Measurements from ENCODE around the gene HDAC8.

The HDAC8 gene

GRCh38 chrX:72313707-72314641 is 258.7 kb downstream of the HDAC8 start:
- no peak for DNase-seq

GRCh38 chrX:72312311-72312940 is 260.2 kb downstream of the HDAC8 start:
- DNase-seq: no peak

- no peak for DNase-seq
Measured at GRCh38 chrX:72309297-72310071, 263.2 kb downstream of the HDAC8 start.

- peak; percentile 31 for DNase-seq
Measured at GRCh38 chrX:72308566-72309296, 263.9 kb downstream of the HDAC8 start.

GRCh38 chrX:72308209-72308565 is 264.5 kb downstream of the HDAC8 start:
- no peak for DNase-seq

- DNase-seq: no peak
Measured at GRCh38 chrX:72307646-72308051, 265.0 kb downstream of the HDAC8 start.

- DNase-seq: peak; percentile 56
Measured at GRCh38 chrX:72306851-72307645, 265.6 kb downstream of the HDAC8 start.

- DNase-seq: no peak
Measured at GRCh38 chrX:72306085-72306801, 266.4 kb downstream of the HDAC8 start.

- DNase-seq: no peak
Measured at GRCh38 chrX:72305286-72306084, 267.2 kb downstream of the HDAC8 start, which contains the start of gene CITED1. Gene CITED1 (minus strand): TSS chrX:72305914. CDS start chrX:72302869, 3,045 bp downstream.

- no peak for DNase-seq
Measured at GRCh38 chrX:72304877-72305276, 267.8 kb downstream of the HDAC8 start.

- DNase-seq: no peak
Measured at GRCh38 chrX:72301781-72302180, 270.9 kb downstream of the HDAC8 start.

- no peak for DNase-seq
Measured at GRCh38 chrX:72299891-72300630, 272.6 kb downstream of the HDAC8 start.

GRCh38 chrX:72297953-72298730 is 274.5 kb downstream of the HDAC8 start:
- peak; percentile 28 for DNase-seq

GRCh38 chrX:72296991-72297390 is 275.7 kb downstream of the HDAC8 start:
- no peak for DNase-seq

GRCh38 chrX:72295745-72296144 is 276.9 kb downstream of the HDAC8 start:
- DNase-seq: no peak

GRCh38 chrX:72294497-72294896 is 278.1 kb downstream of the HDAC8 start:
- no peak for DNase-seq

GRCh38 chrX:72282302-72282701 is 290.3 kb downstream of the HDAC8 start:
- DNase-seq: no peak

- DNase-seq: no peak
Measured at GRCh38 chrX:72280321-72280845, 292.3 kb downstream of the HDAC8 start.
